ENCODE results near the gene TRIM69. TPM values are rescaled to one million over a fixed set of nuclear protein-coding genes. Genes with fewer than 3 reads are reported as not detected.

Gene TRIM69
- total and polyA plus RNA-seq, 2 experiments from 2014 or later, result 4.3 to 7.0 TPM

DNA sequence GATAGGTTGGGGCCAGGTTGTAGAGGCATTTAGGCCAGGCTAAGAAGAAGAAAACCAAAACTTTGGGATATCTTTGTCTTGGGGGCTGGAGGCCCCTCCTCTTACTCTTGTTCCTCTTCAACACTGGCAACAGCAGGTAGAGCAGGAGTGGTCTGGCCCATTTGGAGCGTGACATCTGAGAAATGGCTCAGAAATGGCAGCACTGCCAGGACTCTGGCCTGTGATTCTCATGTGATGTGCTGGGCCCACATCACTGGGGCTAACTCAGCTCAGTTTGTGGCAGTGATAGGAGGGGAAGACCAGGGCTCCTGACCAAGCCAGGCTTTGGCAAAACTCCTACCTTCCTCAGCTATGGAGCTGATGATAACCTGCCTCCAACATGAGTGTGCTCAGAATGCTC is 43.7 kb upstream of the TRIM69 start:
- no peak for TF ChIP-seq STAT1 (IDR thresholded peaks at IDR 0.05; ENCODE audit: unreplicated experiment)
- TF ChIP-seq, protein P1, sequence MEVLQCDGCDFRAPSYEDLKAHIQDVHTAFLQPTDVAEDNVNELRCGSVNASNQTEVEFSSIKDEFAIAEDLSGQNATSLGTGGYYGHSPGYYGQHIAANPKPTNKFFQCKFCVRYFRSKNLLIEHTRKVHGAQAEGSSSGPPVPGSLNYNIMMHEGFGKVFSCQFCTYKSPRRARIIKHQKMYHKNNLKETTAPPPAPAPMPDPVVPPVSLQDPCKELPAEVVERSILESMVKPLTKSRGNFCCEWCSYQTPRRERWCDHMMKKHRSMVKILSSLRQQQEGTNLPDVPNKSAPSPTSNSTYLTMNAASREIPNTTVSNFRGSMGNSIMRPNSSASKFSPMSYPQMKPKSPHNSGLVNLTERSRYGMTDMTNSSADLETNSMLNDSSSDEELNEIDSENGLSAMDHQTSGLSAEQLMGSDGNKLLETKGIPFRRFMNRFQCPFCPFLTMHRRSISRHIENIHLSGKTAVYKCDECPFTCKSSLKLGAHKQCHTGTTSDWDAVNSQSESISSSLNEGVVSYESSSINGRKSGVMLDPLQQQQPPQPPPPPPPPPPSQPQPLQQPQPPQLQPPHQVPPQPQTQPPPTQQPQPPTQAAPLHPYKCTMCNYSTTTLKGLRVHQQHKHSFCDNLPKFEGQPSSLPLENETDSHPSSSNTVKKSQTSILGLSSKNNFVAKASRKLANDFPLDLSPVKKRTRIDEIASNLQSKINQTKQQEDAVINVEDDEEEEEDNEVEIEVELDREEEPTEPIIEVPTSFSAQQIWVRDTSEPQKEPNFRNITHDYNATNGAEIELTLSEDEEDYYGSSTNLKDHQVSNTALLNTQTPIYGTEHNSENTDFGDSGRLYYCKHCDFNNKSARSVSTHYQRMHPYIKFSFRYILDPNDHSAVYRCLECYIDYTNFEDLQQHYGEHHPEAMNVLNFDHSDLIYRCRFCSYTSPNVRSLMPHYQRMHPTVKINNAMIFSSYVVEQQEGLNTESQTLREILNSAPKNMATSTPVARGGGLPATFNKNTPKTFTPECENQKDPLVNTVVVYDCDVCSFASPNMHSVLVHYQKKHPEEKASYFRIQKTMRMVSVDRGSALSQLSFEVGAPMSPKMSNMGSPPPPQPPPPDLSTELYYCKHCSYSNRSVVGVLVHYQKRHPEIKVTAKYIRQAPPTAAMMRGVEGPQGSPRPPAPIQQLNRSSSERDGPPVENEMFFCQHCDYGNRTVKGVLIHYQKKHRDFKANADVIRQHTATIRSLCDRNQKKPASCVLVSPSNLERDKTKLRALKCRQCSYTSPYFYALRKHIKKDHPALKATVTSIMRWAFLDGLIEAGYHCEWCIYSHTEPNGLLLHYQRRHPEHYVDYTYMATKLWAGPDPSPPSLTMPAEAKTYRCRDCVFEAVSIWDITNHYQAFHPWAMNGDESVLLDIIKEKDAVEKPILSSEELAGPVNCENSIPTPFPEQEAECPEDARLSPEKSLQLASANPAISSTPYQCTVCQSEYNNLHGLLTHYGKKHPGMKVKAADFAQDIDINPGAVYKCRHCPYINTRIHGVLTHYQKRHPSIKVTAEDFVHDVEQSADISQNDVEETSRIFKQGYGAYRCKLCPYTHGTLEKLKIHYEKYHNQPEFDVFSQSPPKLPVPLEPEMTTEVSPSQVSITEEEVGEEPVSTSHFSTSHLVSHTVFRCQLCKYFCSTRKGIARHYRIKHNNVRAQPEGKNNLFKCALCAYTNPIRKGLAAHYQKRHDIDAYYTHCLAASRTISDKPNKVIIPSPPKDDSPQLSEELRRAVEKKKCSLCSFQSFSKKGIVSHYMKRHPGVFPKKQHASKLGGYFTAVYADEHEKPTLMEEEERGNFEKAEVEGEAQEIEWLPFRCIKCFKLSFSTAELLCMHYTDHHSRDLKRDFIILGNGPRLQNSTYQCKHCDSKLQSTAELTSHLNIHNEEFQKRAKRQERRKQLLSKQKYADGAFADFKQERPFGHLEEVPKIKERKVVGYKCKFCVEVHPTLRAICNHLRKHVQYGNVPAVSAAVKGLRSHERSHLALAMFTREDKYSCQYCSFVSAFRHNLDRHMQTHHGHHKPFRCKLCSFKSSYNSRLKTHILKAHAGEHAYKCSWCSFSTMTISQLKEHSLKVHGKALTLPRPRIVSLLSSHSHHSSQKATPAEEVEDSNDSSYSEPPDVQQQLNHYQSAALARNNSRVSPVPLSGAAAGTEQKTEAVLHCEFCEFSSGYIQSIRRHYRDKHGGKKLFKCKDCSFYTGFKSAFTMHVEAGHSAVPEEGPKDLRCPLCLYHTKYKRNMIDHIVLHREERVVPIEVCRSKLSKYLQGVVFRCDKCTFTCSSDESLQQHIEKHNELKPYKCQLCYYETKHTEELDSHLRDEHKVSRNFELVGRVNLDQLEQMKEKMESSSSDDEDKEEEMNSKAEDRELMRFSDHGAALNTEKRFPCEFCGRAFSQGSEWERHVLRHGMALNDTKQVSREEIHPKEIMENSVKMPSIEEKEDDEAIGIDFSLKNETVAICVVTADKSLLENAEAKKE (CRISPR knock-in tag; IDR thresholded peaks at IDR 0.05), result no peak
- TF ChIP-seq ZNF114 (CRISPR knock-in tag; IDR thresholded peaks at IDR 0.05), result no peak
- TF ChIP-seq NANOG (IDR thresholded peaks at IDR 0.05; ENCODE audit: borderline replicate concordance), result no peak
- no peak for TF ChIP-seq ZNF331 (CRISPR knock-in tag; IDR thresholded peaks at IDR 0.05; ENCODE audit: low read depth)
- no peak for TF ChIP-seq EZH2phosphoT487 (IDR thresholded peaks at IDR 0.05; ENCODE audit: unreplicated experiment)
- TF ChIP-seq, protein P2, sequence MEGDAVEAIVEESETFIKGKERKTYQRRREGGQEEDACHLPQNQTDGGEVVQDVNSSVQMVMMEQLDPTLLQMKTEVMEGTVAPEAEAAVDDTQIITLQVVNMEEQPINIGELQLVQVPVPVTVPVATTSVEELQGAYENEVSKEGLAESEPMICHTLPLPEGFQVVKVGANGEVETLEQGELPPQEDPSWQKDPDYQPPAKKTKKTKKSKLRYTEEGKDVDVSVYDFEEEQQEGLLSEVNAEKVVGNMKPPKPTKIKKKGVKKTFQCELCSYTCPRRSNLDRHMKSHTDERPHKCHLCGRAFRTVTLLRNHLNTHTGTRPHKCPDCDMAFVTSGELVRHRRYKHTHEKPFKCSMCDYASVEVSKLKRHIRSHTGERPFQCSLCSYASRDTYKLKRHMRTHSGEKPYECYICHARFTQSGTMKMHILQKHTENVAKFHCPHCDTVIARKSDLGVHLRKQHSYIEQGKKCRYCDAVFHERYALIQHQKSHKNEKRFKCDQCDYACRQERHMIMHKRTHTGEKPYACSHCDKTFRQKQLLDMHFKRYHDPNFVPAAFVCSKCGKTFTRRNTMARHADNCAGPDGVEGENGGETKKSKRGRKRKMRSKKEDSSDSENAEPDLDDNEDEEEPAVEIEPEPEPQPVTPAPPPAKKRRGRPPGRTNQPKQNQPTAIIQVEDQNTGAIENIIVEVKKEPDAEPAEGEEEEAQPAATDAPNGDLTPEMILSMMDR (conservative IDR thresholded peaks at IDR 0.05; ENCODE audit: low read depth in 2 of 2), result no peak
- TF ChIP-seq CREB1 (CRISPR knock-in tag; IDR thresholded peaks at IDR 0.05; ENCODE audit: low read depth), result no peak
- TF ChIP-seq, protein P3, sequence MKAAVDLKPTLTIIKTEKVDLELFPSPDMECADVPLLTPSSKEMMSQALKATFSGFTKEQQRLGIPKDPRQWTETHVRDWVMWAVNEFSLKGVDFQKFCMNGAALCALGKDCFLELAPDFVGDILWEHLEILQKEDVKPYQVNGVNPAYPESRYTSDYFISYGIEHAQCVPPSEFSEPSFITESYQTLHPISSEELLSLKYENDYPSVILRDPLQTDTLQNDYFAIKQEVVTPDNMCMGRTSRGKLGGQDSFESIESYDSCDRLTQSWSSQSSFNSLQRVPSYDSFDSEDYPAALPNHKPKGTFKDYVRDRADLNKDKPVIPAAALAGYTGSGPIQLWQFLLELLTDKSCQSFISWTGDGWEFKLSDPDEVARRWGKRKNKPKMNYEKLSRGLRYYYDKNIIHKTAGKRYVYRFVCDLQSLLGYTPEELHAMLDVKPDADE (IDR thresholded peaks at IDR 0.05), result no peak
- TF ChIP-seq, protein P4, sequence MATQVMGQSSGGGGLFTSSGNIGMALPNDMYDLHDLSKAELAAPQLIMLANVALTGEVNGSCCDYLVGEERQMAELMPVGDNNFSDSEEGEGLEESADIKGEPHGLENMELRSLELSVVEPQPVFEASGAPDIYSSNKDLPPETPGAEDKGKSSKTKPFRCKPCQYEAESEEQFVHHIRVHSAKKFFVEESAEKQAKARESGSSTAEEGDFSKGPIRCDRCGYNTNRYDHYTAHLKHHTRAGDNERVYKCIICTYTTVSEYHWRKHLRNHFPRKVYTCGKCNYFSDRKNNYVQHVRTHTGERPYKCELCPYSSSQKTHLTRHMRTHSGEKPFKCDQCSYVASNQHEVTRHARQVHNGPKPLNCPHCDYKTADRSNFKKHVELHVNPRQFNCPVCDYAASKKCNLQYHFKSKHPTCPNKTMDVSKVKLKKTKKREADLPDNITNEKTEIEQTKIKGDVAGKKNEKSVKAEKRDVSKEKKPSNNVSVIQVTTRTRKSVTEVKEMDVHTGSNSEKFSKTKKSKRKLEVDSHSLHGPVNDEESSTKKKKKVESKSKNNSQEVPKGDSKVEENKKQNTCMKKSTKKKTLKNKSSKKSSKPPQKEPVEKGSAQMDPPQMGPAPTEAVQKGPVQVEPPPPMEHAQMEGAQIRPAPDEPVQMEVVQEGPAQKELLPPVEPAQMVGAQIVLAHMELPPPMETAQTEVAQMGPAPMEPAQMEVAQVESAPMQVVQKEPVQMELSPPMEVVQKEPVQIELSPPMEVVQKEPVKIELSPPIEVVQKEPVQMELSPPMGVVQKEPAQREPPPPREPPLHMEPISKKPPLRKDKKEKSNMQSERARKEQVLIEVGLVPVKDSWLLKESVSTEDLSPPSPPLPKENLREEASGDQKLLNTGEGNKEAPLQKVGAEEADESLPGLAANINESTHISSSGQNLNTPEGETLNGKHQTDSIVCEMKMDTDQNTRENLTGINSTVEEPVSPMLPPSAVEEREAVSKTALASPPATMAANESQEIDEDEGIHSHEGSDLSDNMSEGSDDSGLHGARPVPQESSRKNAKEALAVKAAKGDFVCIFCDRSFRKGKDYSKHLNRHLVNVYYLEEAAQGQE (IDR thresholded peaks at IDR 0.05; ENCODE audit: unreplicated experiment), result no peak
- TF ChIP-seq POLR2AphosphoS5 (IDR thresholded peaks at IDR 0.05; ENCODE audit: low read depth), result no peak
- no peak for TF ChIP-seq EZH2 (IDR thresholded peaks at IDR 0.05; ENCODE audit: low read depth, unreplicated experiment)
- TF ChIP-seq JUNB (IDR thresholded peaks at IDR 0.05; ENCODE audit: unreplicated experiment), result no peak
- H3K4me1 ChIP-seq (ENCODE audit: insufficient read depth), result no peaks in the 10 kb centered on the region
- no peak for ATAC-seq

More for the DNA sequence above, 43.7 kb upstream of the TRIM69 start:
- no peak overlapping the region for H3K4me3 ChIP-seq
- no peaks in the 10 kb centered on the region for H3F3A ChIP-seq (replicated peaks; ENCODE audit: low read depth)
- no peaks in the 10 kb centered on the region for H3K4me1 Mint-ChIP-seq
- peaks cover 6% of the 10 kb centered on the region for H3K27me3 Mint-ChIP-seq (ENCODE audit: insufficient read depth, low read depth, poor library complexity)
- H3K4me3 Mint-ChIP-seq, result no peak overlapping the region
- no peaks in the 10 kb centered on the region for H4K20me1 ChIP-seq (replicated peaks; ENCODE audit: insufficient read depth)
- H3K36me3 Mint-ChIP-seq (ENCODE audit: low read depth), result peaks cover 2% of the 10 kb centered on the region; the same call in 1 of the 3 replicates
- no peaks in the 10 kb centered on the region for H3K79me2 ChIP-seq (replicated peaks; ENCODE audit: insufficient read depth)
- H3K27ac Mint-ChIP-seq, result no peak overlapping the region
- peaks cover 12% of the 10 kb centered on the region; the same call in 2 of the 3 replicates for H3K9me3 Mint-ChIP-seq
- no peaks in the 10 kb centered on the region for H3K27me3 ChIP-seq (ENCODE audit: insufficient read depth)
- no peak overlapping the region for H3K27ac ChIP-seq (ENCODE audit: low read depth)
- H3K36me3 ChIP-seq (ENCODE audit: insufficient read depth), result no peaks in the 10 kb centered on the region
- H3K9me2 ChIP-seq (ENCODE audit: insufficient read depth), result 0 out of 2 replicates have a peak, but pooled peaks cover 8% of the 10 kb centered on the region
- DNase-seq (ENCODE audit: low spot score), result no peak
- peak overlapping the region; percentile 69; the same call in 1 of the 2 replicates for H2AFZ ChIP-seq
- no peak overlapping the region for H3K4me2 ChIP-seq

Measured in GM23338 (cell line).